Caco-2 (cell line): ENCODE data around the gene ADAM12. TPM values are rescaled to one million over a fixed set of nuclear protein-coding genes. Genes with fewer than 3 reads are reported as not detected.

Source experiments
- BruUV-seq: library from RNA; stranded (reverse); fragments of 400-500 nt; replicated peaks from 2 replicates; lab custom pipeline; 2021; lab: Mats Ljungman, UMichigan
- CTCF ChIA-PET: fragments of 300-600 bp; sonication (Branson Sonifier 250); formaldehyde crosslinking; loops from one replicate; lab custom pipeline; 2022; ENCODE audit warnings: antibody characterized with exemption; lab: Charles Lee
- POLR2A ChIA-PET: fragments of 300-600 bp; sonication (Branson Sonifier 250); formaldehyde crosslinking; loops from one replicate; lab custom pipeline; 2022; ENCODE audit warnings: antibody characterized with exemption; lab: Charles Lee
- DNase-seq, 2 experiments: peaks; one replicate each; pipeline versions ENCODE4 v3.0.0 to v3.0.0-alpha.2; 2020 to 2022
- H3K27me3 ChIP-seq: replicated peaks from 2 replicates; pipeline ENCODE4 v1.6.0; 2011; ENCODE audit warnings: low read length; ENCODE audit not compliant: control insufficient read depth, insufficient read depth
- H3K36me3 ChIP-seq: 2 replicates; pipeline ENCODE4 v1.5.1; 2011; ENCODE audit warnings: low read length; ENCODE audit not compliant: control insufficient read depth, insufficient read depth
- H3K4me1 ChIP-seq: fragments of 250-450 bp; sonication (Bioruptor Pico); 2 replicates; pipeline ENCODE4 v1.5.1; 2020; ENCODE audit warnings: mild to moderate bottlenecking
- H3K4me3 ChIP-seq: 2 replicates; pipeline ENCODE4 v1.5.1; 2011; ENCODE audit warnings: low read depth, mild to moderate bottlenecking, control low read depth, low read length
- H3K9me3 ChIP-seq: fragments of 250-450 bp; sonication (Bioruptor Pico); 2 replicates; pipeline ENCODE4 v1.5.1; 2020; ENCODE audit warnings: mild to moderate bottlenecking, moderate library complexity
- H3K27ac Mint-ChIP-seq: one replicate; pipeline ENCODE4 v1.8.0; 2022; ENCODE audit warnings: mixed read lengths; ENCODE audit not compliant: unreplicated experiment
- H3K27me3 Mint-ChIP-seq: one replicate; pipeline ENCODE4 v1.8.0; 2022; ENCODE audit warnings: mixed read lengths; ENCODE audit not compliant: insufficient read depth, unreplicated experiment
- H3K36me3 Mint-ChIP-seq: one replicate; pipeline ENCODE4 v1.8.0; 2022; ENCODE audit warnings: mild to moderate bottlenecking, mixed read lengths; ENCODE audit not compliant: insufficient read depth, unreplicated experiment
- H3K4me1 Mint-ChIP-seq: one replicate; pipeline ENCODE4 v1.8.0; 2022; ENCODE audit warnings: low read depth, mixed read lengths; ENCODE audit not compliant: unreplicated experiment
- H3K4me3 Mint-ChIP-seq: one replicate; pipeline ENCODE4 v1.8.0; 2022; ENCODE audit warnings: mild to moderate bottlenecking, moderate library complexity, mixed read lengths; ENCODE audit not compliant: unreplicated experiment
- H3K9me3 Mint-ChIP-seq: one replicate; pipeline ENCODE4 v1.8.0; 2022; ENCODE audit warnings: mixed read lengths; ENCODE audit not compliant: unreplicated experiment
- CTCF ChIP-seq, 2 experiments: fragments of 200-600 bp in 1 of 2; IDR thresholded peaks; 1 replicate in 1 of 2; 2 replicates in 1 of 2; pipeline versions ENCODE4 v1.5.1 to v1.8.0; 2011 to 2022; ENCODE audit warnings: antibody characterized with exemption in 1 of 2, control low read depth in 1 of 2, inconsistent platforms in 1 of 2, low read depth in 1 of 2, low read length in 1 of 2, mild to moderate bottlenecking in 1 of 2, moderate library complexity in 1 of 2; ENCODE audit not compliant: insufficient read depth in 1 of 2, severe bottlenecking in 1 of 2, unreplicated experiment in 1 of 2
- intact Hi-C: fragments of 100-400 bp; cut with micrococcal nuclease; formaldehyde crosslinking; loops from one replicate; pipeline ENCODE4 v1.10.0; 2022; ENCODE audit not compliant: unreplicated experiment
- total RNA-seq: library from RNA; stranded (reverse); gene quantifications from 2 replicates; pipeline ENCODE4 v1.2.3, GENCODE V29; 2022

The ADAM12 gene
- total RNA-seq, 1 experiment from 2014 or later: not detected

DNA sequence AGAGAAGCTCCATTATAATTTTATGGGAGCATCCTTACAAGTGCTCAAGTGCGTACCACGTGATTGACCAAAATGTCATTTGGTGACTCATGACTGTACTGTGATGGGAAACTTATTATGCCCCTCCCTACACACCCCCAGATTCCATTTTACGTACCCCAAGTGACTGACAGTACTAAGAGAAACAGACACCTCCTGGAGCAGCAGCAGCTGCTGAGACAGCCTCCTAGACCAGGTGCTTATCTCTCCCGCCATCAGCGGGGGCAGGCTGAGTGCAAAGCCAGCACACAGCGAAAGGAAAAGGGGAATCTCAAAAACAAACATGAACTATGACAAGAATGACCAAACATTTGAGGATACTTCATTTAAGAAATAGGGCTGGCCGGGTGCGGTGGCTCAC lies 4.2 kb upstream of the ADAM12 start:
- peaks cover 1% of the 10 kb centered on the region for H3K4me1 Mint-ChIP-seq
- no peaks in the 10 kb centered on the region for H3K9me3 Mint-ChIP-seq
- ChIA-PET CTCF (no interaction called here), POLR2A (no interaction called here)
- DNase-seq: no peak
- BruUV-seq: no TSS peak
- no peaks in the 10 kb centered on the region for H3K36me3 Mint-ChIP-seq
- no peak overlapping the region for H3K4me3 Mint-ChIP-seq
- no peak overlapping the region for H3K27ac Mint-ChIP-seq
- Histone ChIP-seq H3K9me3 (no peaks in the 10 kb centered on the region), H3K4me3 (no peak overlapping the region), H3K4me1 (no peaks in the 10 kb centered on the region), H3K27me3 (no peaks in the 10 kb centered on the region), H3K36me3 (no peaks in the 10 kb centered on the region)
- TF ChIP-seq CTCF (IDR thresholded peaks at IDR 0.05; ENCODE audit: insufficient read depth in 1 of 2, low read depth in 1 of 2, low read length in 1 of 2, severe bottlenecking in 1 of 2, unreplicated experiment in 1 of 2): no peak
- intact Hi-C loops: no loop called here
- peaks cover 28% of the 10 kb centered on the region for H3K27me3 Mint-ChIP-seq

DNA sequence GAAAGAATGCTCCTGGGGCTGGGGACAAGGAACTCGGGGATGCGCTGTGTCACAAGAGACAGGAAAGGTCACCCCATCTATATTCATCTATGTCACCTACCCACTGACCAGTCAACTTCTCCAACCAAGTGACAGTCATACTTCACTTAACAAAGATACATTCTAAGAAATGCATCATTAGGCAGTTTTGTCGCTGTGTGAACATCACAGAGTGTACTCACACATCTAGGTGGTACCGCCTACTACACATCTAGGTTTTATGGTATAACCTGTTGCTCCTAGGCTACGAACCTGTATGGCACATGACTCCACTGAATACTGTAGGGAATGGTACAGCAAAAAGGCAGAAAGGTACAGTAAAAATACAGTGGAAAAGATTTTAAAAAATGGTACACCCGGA lies 3.8 kb upstream of the ADAM12 start:
- POLR2A ChIA-PET: no interaction called here
- H3K27me3 ChIP-seq: no peaks in the 10 kb centered on the region
- no peak for TF ChIP-seq CTCF (IDR thresholded peaks at IDR 0.05; ENCODE audit: insufficient read depth in 1 of 2, low read depth in 1 of 2, low read length in 1 of 2, severe bottlenecking in 1 of 2, unreplicated experiment in 1 of 2)
- no TSS peak for BruUV-seq
- no peaks in the 10 kb centered on the region for H3K9me3 ChIP-seq
- H3K36me3 ChIP-seq: no peaks in the 10 kb centered on the region
- no peaks in the 10 kb centered on the region for H3K4me1 ChIP-seq
- H3K9me3 Mint-ChIP-seq: no peaks in the 10 kb centered on the region
- H3K27me3 Mint-ChIP-seq: peaks cover 32% of the 10 kb centered on the region
- peaks cover 2% of the 10 kb centered on the region for H3K36me3 Mint-ChIP-seq
- H3K4me3 ChIP-seq: no peak overlapping the region
- CTCF ChIA-PET: interaction anchor here (0.6 kb wide), 1 partner anchor 1094 kb away, joined by 4 read pairs; no protein-coding TSS in a partner anchor
- peaks cover 5% of the 10 kb centered on the region for H3K4me1 Mint-ChIP-seq
- no peak for DNase-seq
- no peak overlapping the region for H3K27ac Mint-ChIP-seq
- H3K4me3 Mint-ChIP-seq: no peak overlapping the region
- intact Hi-C loops: no loop called here

DNA sequence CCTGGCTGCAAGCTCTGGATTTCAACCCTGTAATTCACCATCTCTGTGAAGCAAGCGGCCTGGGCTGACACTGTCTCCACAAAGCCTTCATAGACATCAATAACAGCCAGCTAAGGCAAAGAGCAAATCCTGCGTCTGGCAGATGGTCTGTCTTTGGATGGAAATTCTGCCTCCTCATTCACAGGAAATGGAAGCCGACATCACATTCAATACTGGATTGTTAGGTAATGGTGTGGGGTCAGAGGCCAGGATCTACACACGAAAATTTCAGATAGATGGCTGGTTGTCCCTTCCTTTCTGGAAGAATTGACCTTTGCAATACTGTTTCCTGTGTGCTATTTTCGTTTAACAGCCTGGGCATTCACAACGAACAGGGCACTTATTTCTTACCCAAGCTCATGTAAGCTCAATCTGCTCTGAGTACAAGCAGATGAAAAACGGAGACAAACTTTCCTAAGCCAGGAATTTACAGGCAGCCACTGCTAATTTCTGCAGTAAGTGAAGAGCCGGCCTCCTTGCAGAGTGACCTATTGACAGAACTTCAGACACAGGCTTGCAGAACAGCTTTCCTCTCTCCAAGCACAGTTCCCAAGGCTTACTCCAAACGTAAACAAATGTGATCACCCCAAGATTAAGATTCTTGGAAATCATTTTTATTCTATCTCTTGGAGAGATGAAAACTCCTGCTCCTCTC lies 3.1 kb upstream of the ADAM12 start:
- Mint-ChIP-seq H3K4me1 (peaks cover 10% of the 10 kb centered on the region), H3K36me3 (peaks cover 4% of the 10 kb centered on the region), H3K27ac (no peak overlapping the region), H3K4me3 (no peak overlapping the region), H3K27me3 (peaks cover 38% of the 10 kb centered on the region), H3K9me3 (no peaks in the 10 kb centered on the region)
- TF ChIP-seq CTCF (IDR thresholded peaks at IDR 0.05; ENCODE audit: insufficient read depth in 1 of 2, low read depth in 1 of 2, low read length in 1 of 2, severe bottlenecking in 1 of 2, unreplicated experiment in 1 of 2): no peak
- no TSS peak for BruUV-seq
- no peak overlapping the region for H3K4me3 ChIP-seq
- H3K27me3 ChIP-seq: no peaks in the 10 kb centered on the region
- H3K36me3 ChIP-seq: no peaks in the 10 kb centered on the region
- intact Hi-C loops: no loop called here
- POLR2A ChIA-PET: no interaction called here
- CTCF ChIA-PET: interaction anchor here (0.6 kb wide), 1 partner anchor 1095 kb away, joined by 4 read pairs; no protein-coding TSS in a partner anchor
- no peaks in the 10 kb centered on the region for H3K4me1 ChIP-seq
- no peaks in the 10 kb centered on the region for H3K9me3 ChIP-seq
- DNase-seq: no peak
